KOPT-K1 (cell line): ENCODE data around the gene FOXO3.
"Not testable (repeated sequence)": the region's sequence is repeated elsewhere in the genome, so short reads cannot be mapped to it uniquely, and the experiment has no call there.

Source experiments
- H3K27ac ChIP-seq: fragments of 200-600 bp; sonication (generic); 2 replicates; pipeline ENCODE4 v1.5.1; 2016; ENCODE audit warnings: antibody characterized with exemption, mild to moderate bottlenecking, low read depth, low read length; ENCODE audit not compliant: poor library complexity, severe bottlenecking
- H3K36me3 ChIP-seq: fragments of 200-600 bp; sonication (generic); 2 replicates; pipeline ENCODE4 v1.5.1; 2017; ENCODE audit warnings: antibody characterized with exemption, mild to moderate bottlenecking, low read length, moderate library complexity; ENCODE audit not compliant: insufficient read depth
- H3K9me3 ChIP-seq: fragments of 200-600 bp; sonication (generic); 2 replicates; pipeline ENCODE4 v1.5.1; 2017; ENCODE audit warnings: antibody characterized with exemption, low read length, mild to moderate bottlenecking; ENCODE audit not compliant: insufficient read depth, poor library complexity, severe bottlenecking

Gene FOXO3

DNA sequence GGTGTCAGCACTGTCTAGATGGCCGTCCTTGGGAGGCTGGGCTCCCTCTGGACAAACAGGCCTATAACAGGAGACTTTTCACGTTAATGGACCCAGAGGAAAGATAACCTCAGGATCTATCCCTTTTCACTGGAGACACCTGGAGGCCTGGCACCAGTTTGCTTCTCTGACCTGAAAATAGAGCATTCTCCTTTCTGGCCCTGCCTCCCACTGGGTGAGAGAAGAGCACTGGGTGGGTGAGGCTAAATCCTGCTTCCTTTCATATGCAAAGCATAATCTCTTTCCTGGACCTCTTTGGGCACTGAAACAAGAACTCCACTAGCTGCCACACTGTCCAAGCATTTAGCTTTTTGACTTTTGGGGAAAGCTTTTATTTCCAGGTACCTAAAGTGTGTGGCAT is 78.3 kb downstream of the FOXO3 start:
- Histone ChIP-seq H3K9me3 (no peaks in the 10 kb centered on the region), H3K27ac (no peak overlapping the region), H3K36me3 (no peaks in the 10 kb centered on the region)

DNA sequence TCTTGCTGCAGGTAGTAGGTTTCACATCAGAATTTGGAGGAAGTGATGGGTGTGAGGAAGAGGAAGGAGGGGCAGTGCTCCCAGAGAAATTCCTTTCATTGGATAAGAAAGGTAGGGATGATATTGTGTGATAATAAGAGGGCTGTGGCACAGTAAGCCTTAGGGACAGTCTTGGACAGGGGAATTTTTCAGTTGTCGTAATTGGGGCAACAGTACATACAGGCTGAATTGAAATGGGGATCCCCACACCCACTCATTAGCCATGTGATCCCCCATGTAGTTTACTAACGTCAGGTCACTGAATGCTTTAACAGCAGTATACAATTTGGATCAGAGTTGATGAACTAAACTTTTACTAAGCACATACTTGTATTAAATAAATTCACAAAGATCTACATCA is 79.4 kb downstream of the FOXO3 start:
- Histone ChIP-seq H3K36me3 (no peaks in the 10 kb centered on the region), H3K27ac (no peak overlapping the region), H3K9me3 (no peaks in the 10 kb centered on the region)

DNA sequence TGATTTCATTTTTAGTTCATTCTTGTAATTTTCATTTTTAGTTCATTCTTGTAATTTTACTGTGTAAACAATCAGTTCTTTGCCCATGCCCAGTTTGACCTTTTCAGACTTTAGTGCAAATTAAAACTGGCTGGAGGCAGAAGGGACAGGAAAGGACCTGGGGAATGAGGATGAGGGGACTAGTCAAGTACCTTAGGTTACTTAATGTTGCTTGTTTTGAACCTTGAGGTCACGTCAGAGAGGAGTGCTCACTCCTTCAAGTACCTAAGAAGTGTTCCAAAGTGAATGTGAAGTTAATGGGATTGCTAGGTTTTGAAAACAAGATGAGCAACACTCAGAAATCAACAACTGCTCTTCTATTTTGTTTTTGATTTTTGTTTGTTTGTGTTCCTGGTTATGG is 82.5 kb downstream of the FOXO3 start:
- H3K36me3 ChIP-seq: no peaks in the 10 kb centered on the region
- no peaks in the 10 kb centered on the region for H3K9me3 ChIP-seq
- no peak overlapping the region for H3K27ac ChIP-seq

DNA sequence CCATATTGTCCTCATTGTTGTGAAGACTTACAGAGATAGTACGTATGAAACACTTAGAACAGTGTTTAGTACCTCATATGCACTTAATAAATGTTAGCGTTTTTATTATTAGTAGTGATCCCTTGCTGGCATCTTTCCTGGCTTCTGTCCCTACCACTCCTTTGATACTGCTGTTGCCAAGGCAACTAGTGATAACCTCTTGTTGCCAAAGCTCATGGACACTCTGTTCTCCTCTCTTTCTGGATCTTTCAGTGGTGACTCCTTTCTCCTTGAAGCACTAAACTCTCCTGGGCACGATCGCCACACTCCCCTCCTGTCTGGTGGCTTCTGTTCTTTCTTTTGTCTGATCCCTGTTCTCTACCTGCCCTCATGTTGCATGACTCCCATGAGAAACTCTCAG is 83.5 kb downstream of the FOXO3 start:
- no peaks in the 10 kb centered on the region for H3K36me3 ChIP-seq
- H3K9me3 ChIP-seq: no peaks in the 10 kb centered on the region
- no peak overlapping the region for H3K27ac ChIP-seq

DNA sequence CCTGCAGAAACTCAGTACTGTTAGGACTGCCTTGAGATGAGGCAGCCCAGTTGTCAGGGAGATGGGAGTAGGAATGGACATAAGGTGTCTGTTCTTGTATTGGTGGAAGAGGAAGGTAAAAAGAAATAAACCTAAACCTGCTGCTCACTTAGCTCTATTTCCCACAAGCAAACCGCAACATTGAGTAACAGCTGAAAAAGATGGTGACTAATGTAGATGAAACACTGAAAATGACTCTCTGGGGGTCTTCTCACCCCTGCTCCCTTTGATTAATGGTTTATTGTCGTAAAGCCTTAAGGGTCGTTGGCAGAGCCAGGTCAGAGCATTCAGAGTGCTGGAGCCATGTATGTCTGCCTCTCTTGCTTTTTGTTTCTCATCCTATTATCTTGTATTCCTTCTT is 87.5 kb downstream of the FOXO3 start:
- no peak overlapping the region for H3K27ac ChIP-seq
- no peaks in the 10 kb centered on the region for H3K9me3 ChIP-seq
- H3K36me3 ChIP-seq: no peaks in the 10 kb centered on the region

DNA sequence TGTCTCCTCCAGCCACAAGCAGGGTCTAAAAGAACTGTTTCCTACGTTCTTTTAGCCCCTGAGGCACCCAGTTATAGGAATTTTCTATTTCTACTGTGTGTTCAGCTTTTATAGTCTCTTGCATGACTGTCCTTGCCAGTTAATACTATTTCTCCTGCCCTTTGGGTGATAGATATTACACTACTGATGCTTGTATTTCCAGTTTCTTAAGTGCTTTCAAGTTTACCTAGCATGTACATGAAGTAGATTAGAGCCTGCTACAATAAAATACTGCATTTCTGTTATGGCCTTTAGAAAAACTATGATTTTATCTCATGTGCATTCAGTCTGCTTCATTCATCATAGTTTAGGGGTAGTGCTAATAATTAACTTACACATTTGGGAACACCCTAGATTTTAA is 89.6 kb downstream of the FOXO3 start:
- no peak overlapping the region for H3K27ac ChIP-seq
- H3K36me3 ChIP-seq: no peaks in the 10 kb centered on the region
- H3K9me3 ChIP-seq: no peaks in the 10 kb centered on the region

DNA sequence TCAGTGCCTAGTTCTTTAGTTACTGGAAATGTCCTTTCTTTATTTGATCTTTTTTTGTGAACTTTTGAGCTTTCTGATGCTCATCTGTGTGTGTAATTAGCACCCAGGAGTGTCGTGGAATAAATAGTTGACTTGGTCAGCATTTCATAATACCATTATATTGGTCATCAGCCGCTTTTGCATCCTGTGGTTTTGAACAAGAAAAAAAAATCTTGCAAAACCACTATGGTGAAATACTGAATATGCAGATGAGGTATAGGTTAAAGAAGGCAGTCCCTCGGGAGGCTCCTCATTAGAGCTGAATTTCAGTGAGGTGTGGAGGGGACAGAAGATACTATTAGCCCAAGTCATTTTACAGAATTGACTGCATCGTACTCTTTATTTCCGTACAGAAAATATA is 90.1 kb downstream of the FOXO3 start:
- Histone ChIP-seq H3K27ac (no peak overlapping the region), H3K36me3 (no peaks in the 10 kb centered on the region), H3K9me3 (no peaks in the 10 kb centered on the region)

DNA sequence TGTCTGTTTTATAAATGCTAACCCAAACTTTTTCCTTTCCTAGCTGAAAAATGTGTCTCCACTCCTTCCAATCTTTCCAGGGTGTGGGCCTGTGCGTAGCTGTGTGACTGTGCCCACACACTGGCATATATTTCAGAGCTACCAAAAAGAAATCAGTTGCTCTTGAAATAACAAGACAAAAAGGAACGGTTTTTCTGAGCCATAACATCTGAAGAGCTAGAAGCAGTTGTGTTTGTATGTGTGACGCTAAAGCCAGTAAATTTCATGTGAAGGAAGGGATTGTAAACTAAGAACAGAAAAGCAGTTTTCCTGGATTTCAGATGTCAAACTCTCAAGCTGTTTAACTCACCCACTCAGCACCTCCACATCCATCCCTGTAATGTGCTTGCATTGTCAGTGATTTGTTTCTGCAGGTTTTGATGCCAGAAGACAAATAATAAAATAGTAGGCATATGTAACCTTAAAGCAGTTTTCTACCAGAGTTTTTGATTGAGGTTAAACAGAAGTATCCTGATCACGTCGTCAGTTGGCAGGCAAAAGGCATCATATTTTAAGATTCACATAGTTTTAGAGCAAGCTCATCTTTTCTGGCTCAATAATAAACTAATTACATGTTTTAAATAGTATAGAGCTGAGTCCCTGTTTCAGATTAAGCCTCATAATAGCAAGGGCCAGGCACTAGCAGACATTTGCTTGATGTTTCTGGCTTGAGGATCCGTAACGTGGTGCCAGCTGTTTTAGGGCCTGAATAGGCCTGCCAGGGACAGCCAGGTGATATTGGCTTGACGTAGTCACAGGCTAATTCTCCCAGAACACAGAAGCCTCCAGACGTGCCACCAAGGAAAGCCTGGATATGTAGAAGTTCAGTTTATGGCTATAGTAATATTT is 90.9 kb downstream of the FOXO3 start:
- no peaks in the 10 kb centered on the region for H3K36me3 ChIP-seq
- no peak overlapping the region for H3K27ac ChIP-seq
- H3K9me3 ChIP-seq: no peaks in the 10 kb centered on the region

DNA sequence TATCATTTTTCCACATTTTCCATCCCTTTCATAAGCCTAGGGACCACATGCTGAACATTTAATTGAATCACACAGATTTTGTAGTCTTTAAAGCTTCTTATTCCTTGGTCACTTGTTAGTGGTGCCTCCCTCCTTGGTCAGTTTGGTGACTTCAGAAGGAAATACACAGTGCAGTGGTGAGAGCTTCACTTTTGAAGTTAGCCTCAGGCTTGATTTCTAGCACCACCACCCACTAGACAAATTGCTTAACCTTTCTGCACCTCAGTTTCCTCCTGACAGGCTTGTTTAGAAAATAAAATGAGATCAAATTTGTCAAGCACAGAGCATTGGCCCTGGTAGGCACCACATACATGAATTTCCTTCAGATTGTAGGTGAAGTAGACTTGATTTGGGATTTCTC is 91.7 kb downstream of the FOXO3 start:
- no peaks in the 10 kb centered on the region for H3K36me3 ChIP-seq
- H3K9me3 ChIP-seq: no peaks in the 10 kb centered on the region
- H3K27ac ChIP-seq: no peak overlapping the region

DNA sequence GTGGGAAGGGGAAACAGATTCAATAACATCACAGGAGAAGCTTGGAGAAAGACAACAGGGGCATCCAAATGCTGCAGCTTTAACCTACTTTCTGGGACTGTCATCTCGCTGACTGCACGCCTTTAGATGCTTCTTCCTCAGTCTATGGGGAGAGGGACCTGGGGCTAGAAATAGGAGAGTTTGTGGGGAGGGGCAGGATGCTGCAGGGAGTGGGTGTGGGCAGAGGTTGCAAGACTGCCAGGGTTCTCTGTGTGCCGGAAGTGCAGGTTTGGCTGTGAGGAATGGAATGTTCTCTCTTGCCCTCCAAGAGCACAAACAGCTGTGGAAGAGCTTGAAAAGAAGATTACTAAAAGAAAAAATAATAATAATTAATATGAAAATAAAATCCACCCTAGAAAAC is 93.2 kb downstream of the FOXO3 start:
- H3K36me3 ChIP-seq: no peaks in the 10 kb centered on the region
- H3K27ac ChIP-seq: no peak overlapping the region
- no peaks in the 10 kb centered on the region for H3K9me3 ChIP-seq

DNA sequence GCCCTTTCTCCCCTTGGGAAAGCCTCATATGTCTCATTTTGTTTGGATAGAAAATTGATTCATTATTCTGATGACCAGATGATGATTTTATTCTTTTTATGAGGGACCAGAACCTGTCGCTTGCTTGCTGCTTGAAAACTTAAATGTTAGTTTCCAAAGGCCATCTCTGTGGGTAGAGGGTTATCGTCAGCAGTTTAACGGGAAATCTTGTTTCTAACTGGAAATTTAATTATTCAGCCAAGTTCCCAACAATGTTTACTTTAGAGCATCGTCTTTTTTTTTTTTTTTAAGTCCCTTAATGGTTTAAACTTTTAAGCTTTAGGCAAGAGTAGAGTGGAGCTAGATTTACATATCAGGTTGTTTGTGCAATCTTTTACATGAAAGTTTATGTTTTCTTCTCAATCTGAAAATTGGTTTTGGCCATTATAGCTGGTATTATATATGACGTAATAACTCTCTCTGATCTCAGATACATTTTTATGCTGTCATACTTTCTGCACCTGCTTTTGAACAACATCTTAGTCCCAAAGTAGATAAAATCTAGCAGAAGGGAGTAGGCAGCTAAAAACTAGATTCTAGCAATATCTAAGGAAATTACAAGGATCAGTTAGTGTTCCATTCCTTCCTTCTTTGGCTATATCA is 93.9 kb downstream of the FOXO3 start:
- no peaks in the 10 kb centered on the region for H3K9me3 ChIP-seq
- no peak overlapping the region for H3K27ac ChIP-seq
- H3K36me3 ChIP-seq: no peaks in the 10 kb centered on the region

DNA sequence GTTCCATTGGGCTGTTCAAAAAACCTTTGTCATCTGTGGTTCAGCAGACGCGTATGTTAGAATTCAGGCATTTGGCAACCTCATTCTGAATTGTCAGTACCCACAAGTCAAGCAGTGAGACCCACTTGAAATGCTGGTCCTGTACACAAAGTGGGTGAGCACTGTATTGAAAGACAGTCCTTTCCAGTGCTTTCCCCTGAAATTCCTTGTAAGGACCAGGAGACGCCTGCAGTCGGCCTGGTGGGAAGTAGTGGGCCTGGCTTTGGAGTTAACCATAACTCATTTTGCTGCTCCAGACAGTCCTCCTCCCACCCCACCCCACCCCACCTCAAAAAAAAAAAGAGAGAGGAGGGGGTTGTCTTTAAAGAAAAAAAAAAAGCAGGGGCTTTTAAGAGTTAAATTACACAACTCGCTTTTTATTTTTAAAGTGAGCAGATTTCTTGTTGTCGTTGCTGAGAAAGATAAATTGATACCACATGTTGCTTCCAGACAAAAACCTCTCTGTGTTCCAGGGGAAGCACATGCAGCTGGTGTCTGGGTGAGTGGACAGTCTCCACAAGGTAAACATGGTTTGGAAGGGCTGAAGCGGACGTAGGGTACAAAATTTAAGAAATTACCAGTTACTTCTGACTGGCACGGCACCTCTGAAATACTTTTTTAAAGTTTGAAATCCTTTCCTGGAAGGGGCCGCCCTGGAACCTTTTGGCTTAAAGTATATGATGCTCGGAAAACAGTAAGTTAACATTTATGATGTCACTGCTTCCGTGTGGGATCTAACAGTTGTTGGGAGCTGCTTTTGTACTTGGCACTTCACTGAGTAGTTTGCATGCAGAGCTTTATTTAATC is 95.3 kb downstream of the FOXO3 start:
- Histone ChIP-seq H3K9me3 (no peaks in the 10 kb centered on the region), H3K36me3 (no peaks in the 10 kb centered on the region), H3K27ac (no peak overlapping the region)

DNA sequence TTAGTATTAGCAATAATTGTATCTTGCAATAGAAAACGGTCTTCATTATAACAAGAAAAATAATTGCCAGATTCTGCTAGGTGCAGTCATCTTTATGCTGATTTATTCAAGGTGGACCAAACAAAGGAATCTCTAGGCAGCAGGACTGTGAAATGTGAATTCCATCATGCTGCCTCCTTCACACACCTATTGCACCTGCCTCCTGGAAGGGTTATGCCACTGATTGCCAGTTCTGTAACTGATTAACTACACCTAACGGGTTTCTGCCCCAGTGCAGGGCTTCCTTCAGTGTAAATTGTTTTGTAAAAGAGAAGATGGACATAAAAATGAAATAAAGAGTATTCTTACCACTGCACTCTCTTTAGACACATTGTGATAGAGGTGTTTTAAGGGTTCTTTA is 96.1 kb downstream of the FOXO3 start:
- H3K36me3 ChIP-seq: no peaks in the 10 kb centered on the region
- H3K27ac ChIP-seq: no peak overlapping the region
- no peaks in the 10 kb centered on the region for H3K9me3 ChIP-seq

DNA sequence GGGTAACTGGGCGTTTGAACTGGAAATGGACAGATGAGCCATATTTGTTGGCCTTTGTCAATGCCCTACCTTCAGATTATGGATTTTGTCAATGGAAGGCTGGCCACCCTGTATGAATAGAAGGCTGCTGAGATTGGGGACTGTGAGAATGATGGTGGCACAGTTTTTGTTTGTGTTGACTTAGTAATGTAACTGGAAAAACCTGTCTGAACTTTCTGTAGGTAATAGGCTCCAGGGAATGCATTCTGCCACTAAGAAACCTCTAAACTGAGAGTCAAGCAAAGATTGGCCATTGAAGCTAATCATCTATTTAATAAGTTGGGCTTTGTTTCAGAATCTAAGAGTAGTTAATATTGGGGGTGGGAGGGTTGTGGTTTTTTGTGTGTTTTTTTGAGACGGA is 97.5 kb downstream of the FOXO3 start:
- Histone ChIP-seq H3K27ac (no peak overlapping the region), H3K9me3 (no peaks in the 10 kb centered on the region), H3K36me3 (no peaks in the 10 kb centered on the region)

DNA sequence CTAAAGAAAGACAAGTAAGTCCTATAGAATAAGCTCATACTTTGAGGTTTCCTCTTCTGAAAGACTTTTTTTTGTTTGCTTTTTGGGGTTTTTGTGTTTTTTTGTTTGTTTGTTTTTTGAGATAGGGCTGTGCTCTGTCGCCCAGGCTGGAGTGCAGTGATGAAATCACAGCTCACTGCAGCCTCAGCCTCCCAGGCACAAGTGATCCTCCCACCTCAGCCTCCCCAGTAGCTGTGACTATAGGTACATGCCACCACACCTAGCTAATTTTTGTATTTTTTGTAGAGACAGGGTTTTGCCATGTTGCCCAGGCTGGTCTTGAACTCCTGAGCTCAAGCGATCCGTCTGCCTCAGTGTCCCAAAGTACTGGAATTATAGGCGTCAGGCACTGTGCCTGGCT is 98.1 kb downstream of the FOXO3 start:
- H3K27ac ChIP-seq, H3K36me3 ChIP-seq, H3K9me3 ChIP-seq: not testable (repeated sequence)
